ENCODE results near the gene TRAP1.

GRCh38 chr16:3661922-3662321, 55.4 kb downstream of the TRAP1 start:
- no peak for TF ChIP-seq EZH2 (IDR thresholded peaks at IDR 0.05; ENCODE audit: low read length, unreplicated experiment)
- TF ChIP-seq CTCF (conservative IDR thresholded peaks at IDR 0.05; ENCODE audit: low read depth, low read length) = no peak

Data from PC-3 (cell line).